Measurements from ENCODE around the gene NINJ2.

DNA sequence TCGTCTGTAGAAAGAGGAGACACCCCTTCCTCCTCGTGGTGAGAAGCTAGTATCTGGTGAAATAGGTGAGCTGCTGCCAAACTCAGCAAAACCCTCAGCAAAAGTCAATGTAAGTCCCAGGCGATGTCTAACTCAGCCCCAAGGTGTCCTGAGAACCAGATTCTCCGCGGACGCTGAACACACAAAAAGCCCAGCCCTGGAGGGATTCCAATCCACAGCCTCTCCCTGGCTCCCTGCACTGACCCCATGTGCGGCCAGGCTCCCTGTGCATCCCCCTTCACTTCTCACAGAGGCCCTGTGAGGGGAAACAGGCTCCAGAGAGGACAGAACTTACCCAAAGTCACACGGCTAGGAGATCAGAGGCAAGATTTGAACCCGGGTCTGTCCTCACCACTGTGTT lies 81.5 kb downstream of the NINJ2 start:
- TF ChIP-seq, protein P1, sequence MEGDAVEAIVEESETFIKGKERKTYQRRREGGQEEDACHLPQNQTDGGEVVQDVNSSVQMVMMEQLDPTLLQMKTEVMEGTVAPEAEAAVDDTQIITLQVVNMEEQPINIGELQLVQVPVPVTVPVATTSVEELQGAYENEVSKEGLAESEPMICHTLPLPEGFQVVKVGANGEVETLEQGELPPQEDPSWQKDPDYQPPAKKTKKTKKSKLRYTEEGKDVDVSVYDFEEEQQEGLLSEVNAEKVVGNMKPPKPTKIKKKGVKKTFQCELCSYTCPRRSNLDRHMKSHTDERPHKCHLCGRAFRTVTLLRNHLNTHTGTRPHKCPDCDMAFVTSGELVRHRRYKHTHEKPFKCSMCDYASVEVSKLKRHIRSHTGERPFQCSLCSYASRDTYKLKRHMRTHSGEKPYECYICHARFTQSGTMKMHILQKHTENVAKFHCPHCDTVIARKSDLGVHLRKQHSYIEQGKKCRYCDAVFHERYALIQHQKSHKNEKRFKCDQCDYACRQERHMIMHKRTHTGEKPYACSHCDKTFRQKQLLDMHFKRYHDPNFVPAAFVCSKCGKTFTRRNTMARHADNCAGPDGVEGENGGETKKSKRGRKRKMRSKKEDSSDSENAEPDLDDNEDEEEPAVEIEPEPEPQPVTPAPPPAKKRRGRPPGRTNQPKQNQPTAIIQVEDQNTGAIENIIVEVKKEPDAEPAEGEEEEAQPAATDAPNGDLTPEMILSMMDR (IDR thresholded peaks at IDR 0.05) = no peak
- TF ChIP-seq POLR2AphosphoS5 (IDR thresholded peaks at IDR 0.05) = no peak
